Cortex of kidney (tissue), 1 donor: ENCODE data around the gene FBXO44.

Experiments
- DNase-seq: peaks from one replicate; lab custom pipeline; 2025; lab: John Stamatoyannopoulos, UW

FBXO44 gene

DNA sequence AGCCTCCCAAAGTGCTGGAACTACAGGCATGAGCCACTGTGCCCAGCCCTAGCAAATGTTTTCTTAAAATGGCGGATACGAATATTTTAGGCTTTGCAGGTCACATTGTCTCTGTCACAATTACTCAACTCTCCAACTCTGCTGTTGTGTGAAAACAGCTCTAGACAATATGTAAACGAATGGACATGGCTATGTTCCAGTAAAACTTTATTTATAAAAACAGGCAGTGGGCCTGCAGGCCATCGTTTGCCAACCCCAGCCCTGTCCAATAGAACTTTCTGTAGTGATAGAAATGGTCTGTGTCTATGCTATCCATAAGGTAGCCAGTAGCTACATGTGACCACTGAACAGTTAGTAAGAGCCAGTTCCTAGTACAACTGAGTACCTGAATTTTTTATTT lies 5.1 kb downstream of the FBXO44 start:
- DNase-seq = no peak

DNA sequence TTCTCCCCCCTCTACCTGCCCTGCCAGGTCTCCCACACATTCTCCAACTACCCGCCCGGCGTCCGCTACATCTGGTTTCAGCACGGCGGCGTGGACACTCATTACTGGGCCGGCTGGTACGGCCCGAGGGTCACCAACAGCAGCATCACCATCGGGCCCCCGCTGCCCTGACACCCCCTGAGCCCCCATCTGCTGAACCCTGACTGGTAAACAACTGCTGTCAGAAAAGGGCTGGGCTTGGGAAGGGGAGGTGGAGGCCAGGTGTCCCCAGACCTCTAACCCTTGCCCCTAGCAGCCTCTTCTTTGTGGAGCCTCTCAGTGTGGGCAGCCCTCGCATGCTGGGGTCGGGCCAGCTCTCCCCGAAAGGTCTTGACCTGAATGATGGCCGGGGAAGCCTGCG lies 6.4 kb downstream of the FBXO44 start:
- no peak for DNase-seq

- no peak for DNase-seq
Observed at GRCh38 chr1:11664336-11665065, 9.8 kb downstream of the FBXO44 start.

DNA sequence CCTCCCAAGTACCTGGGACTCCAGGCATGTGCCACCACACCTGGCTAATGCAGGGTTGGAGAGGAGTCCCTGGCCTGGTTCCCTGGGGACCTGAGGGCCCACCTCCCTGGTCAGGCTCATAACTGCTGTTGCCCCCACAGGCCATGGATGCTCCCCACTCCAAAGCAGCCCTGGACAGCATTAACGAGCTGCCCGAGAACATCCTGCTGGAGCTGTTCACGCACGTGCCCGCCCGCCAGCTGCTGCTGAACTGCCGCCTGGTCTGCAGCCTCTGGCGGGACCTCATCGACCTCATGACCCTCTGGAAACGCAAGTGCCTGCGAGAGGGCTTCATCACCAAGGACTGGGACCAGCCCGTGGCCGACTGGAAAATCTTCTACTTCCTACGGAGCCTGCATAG lies 13.8 kb downstream of the FBXO44 start:
- no peak for DNase-seq

- DNase-seq = no peak
Observed at GRCh38 chr1:11670747-11671146, 16.1 kb downstream of the FBXO44 start.

DNA sequence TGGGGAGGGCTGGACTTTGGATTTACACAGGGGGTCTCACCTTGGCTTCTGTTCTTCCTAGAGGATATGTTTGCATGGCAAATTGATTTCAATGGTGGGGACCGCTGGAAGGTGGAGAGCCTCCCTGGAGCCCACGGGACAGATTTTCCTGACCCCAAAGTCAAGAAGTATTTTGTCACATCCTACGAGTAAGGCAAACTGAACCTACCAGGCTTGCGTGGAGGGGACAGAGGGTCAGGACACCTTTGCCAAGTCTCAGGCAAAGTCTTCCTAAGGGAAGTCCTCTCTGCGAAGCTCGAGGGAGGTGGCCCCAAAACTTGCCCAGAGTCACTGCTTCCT lies 16.5 kb downstream of the FBXO44 start:
- DNase-seq = no peak

GRCh38 chr1:11671544-11672286 lies 17.0 kb downstream of the FBXO44 start:
- DNase-seq = no peak

DNA sequence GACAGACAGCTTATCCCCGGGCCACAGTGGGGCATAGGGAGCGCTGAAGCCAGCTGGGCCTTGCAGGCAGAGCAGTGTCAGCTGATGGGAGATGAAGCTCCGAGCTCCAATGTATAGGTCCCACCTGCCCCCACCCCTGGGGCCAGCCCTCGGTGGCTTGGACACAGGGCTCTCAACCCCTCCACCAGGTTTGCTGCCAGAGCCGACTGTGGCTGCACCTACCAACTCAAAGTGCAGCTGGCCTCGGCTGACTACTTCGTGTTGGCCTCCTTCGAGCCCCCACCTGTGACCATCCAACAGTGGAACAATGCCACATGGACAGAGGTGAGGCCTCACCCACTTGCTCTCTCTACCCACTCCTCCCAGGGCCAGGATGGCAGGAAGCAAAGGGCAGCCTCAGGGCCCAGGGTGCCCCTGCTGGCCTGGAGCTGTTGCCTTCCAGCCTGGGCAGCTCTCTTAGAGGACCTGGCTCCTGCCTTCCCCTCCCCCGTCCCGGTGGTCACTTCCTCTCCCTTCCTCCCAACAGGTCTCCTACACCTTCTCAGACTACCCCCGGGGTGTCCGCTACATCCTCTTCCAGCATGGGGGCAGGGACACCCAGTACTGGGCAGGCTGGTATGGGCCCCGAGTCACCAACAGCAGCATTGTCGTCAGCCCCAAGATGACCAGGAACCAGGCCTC lies 18.6 kb downstream of the FBXO44 start:
- no peak for DNase-seq

- DNase-seq = no peak
Observed at GRCh38 chr1:11674488-11674887, 19.8 kb downstream of the FBXO44 start.

DNA sequence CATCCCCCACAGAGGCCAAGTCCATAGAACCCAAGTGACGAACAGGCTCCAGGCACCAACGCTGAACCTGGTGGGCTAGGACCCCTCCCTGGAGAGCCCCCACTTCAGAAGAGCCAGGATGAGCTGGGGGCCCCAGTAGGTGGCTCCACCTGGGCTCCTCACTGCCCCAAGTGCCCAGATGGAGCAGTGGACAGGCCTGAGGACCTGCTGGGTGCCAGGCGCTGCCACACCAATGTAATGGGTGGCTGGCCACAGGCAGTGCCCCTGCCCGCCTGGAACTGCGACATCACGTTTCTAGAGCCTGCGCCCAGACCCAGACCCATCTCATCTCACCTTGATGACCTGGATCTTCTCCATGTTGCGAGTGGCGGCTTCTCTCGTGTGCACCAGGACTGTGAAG lies 20.6 kb downstream of the FBXO44 start:
- DNase-seq = no peak

GRCh38 chr1:11676386-11677103 lies 21.9 kb downstream of the FBXO44 start:
- no peak for DNase-seq

DNA sequence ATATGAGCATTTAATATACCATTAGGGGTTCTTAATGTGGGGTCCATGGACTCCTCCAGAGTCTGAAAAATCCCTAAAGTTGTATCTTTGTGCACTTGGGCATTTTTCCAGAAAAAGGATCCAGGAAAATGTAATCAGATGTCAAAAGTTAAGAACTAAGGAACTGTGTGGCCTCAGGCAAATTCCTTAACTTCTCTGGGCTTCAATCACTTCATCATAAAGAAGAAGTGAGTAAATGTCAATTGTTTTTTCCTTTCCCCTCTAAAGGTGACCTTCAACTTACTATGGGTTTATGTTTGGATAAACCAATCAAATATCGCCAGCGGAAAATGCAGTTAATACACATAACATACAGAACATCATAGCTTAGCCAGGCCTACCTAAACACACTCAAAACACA lies 23.8 kb downstream of the FBXO44 start:
- DNase-seq = no peak

DNA sequence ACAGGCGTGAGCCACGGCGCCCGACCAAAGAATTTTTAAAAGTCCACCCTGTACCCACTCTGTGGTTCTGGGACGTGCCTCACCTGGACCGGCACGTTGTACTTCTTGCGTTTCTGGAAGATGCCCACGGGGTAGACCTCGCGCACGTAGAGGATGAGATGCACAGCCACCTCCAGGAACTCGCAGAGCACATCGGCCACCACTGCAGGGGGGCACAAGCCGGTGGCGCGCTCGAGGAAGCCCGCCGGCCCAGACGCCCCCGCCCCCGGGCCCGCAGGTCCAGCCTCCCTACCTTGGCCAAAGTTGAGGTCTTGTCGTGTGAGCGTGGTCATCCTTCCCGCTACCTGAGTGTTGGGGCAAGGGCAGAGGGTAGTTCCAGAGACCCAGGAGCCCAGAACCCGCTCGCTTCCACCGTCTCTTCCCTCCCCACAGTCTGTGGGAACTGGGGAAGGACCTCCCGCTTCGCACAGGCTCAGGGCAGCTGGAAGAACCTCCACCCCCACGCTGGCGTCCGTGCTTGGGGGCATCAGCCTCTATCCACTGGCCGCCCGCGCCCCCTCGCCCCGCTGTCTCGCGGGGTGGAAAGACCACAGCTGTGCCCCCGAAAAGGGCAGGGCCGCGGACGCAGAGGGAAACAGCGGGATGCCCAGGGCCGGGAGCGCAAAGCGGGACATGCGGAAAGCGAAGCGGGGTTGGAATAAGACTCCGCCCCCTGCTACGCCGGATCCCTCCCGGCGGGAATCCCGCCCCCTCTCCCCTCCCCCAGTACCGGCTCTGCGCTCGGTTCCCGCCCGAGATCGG lies 25.8 kb downstream of the FBXO44 start:
- no peak for DNase-seq

GRCh38 chr1:11681071-11681771 lies 26.5 kb downstream of the FBXO44 start, which contains the start of gene MAD2L2:
TSS of gene MAD2L2 (minus strand) at chr1:11681148. CDS start at chr1:11680601, 547 bp downstream.
- no peak for DNase-seq

DNA sequence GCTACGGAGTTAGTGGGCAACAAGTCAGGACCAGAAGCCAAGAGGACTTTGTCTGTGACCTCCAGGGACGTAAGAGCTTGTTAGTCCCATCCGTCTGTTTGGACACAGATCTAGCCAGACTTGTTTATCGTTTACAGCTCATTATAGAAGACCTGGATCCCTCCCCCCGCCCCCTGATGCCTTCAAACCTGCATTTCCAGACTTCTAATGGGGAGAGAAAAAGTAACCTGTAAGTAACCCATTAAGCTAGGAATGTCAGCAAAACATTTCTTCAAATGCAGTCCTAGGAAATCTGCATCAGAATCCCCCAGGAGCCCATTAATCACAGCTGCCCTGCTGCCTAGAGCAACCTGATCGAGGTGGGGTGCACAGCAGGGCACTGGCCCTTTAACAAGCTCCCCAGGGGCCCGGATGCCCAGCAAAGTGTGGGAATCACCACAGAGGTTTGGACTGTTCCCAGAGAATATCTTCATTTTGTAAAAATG lies 27.7 kb downstream of the FBXO44 start:
- DNase-seq = no peak

GRCh38 chr1:11682799-11683198 lies 28.1 kb downstream of the FBXO44 start:
- DNase-seq = no peak

DNA sequence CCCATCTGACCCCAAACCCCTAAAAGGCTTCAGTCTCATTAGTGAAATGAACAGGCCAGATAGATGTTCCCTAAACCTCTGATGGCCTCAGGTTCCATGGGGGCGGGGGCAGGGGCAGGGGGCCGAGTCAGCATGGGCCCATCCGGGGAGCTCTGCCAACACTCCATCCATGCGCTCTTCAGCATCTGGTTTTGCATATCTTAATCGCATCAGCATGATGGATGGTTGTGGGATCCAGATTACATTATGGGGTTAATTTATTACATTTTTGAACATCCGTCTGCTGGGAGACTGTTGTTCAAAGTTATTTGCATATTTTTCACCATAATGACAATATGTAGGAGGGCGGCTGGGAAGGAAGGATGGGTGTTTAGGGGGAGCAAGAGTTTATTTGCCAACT lies 29.4 kb downstream of the FBXO44 start:
- DNase-seq = no peak

DNA sequence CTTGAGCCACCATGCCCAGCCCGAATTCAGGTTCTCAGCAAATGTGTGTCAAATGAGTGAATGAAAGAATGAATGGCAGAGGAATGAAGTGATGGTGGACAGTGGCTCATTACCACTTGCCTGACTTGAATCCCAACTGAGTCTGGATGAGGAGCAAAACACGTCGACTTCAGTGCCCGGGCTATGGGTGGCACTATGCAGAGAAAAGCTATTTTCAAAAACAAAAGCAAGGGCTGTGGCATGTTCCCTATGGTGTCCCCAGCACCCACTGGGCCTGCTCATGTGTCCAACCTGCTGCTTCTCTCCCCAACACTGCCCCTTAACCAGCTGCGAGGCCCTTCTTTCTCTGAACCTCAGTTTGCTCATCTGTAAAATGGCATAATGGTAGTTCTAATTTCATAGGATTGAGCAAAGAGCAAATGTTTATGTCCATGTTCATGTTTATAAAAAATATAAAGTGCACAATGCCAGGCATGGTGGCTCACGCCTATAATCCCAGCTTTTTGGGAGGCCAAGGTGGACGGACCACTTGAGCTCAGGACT lies 30.6 kb downstream of the FBXO44 start:
- DNase-seq = no peak

DNA sequence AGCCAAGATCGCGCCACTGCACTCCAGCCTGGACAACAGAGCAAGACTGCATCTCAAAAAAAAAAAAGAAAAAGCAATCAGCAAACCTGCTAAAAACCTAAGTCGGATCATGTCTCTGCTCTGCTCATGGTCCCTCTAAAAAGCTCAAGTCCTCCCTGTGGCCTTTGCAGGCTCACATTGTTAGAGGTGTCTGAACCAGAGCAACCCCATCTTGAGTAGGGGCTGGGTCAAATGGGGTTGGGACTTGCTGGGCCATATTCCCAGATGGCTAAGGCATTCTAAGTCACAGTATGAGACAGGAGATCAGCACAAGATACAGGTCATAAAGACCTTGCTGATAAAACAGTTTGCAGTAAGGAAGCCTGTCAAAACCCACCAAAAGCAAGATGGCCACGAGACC lies 33.8 kb downstream of the FBXO44 start:
- no peak for DNase-seq
